Spinal cord (tissue), 10 donors: ENCODE measurements around the gene SERPINE1. TPM values are rescaled to one million over a fixed set of nuclear protein-coding genes. Genes with fewer than 3 reads are reported as not detected.
"Not testable (repeated sequence)": the region's sequence is repeated elsewhere in the genome, so short reads cannot be mapped to it uniquely, and the experiment has no call there.

ENCODE experiments used
- DNase-seq, 6 donors: peaks; one replicate each; pipeline versions ENCODE4 v3.0.0 to v3.0.0-alpha.2; 2013 to 2015; ENCODE audit warnings: low spot score in 6 of 6, low read depth in 4 of 6
- H3K27ac ChIP-seq: one replicate; pipeline ENCODE4 v1.5.1; 2013; ENCODE audit warnings: low read depth, low read length, control low read depth
- H3K27me3 ChIP-seq: one replicate; pipeline ENCODE4 v1.6.1; 2013; ENCODE audit warnings: low read length; ENCODE audit not compliant: control insufficient read depth, insufficient read depth
- H3K36me3 ChIP-seq: one replicate; pipeline ENCODE4 v1.6.1; 2013; ENCODE audit warnings: low read length; ENCODE audit not compliant: control insufficient read depth, insufficient read depth
- H3K4me1 ChIP-seq: one replicate; pipeline ENCODE4 v1.6.1; 2013; ENCODE audit warnings: low read length; ENCODE audit not compliant: control insufficient read depth, insufficient read depth
- H3K4me3 ChIP-seq: one replicate; pipeline ENCODE4 v1.5.1; 2013; ENCODE audit warnings: low read depth, low read length, control low read depth
- H3K9me3 ChIP-seq: one replicate; pipeline ENCODE4 v1.6.1; 2013; ENCODE audit warnings: low read length; ENCODE audit not compliant: control insufficient read depth, insufficient read depth
- WGBS: methylation state at CpG from one replicate; pipeline ENCODE4 v1.1.5; 2013; ENCODE audit warnings: missing lambda C conversion rate; ENCODE audit not compliant: insufficient coverage; 5-methylcytosine and 5-hydroxymethylcytosine counted together
- polyA plus RNA-seq, 2 donors: library from polyadenylated mRNA; unstranded; fragments of 120-200 nt; gene quantifications; one replicate each; pipeline ENCODE4 v1.2.1, GENCODE V29; 2013; ENCODE audit not compliant: insufficient read length in 2 of 2
- total RNA-seq, 2 donors: library from RNA; depleted of rRNA in 1 of 2; stranded (reverse); fragments of 120-200 nt in 1 of 2; fragments of >200 nt in 1 of 2; gene quantifications; one replicate each; pipeline versions ENCODE4 v1.2.3 to v1.2.4, GENCODE V29; 2013 to 2014
- donor health status: healthy.

The SERPINE1 gene
- total and polyA plus RNA-seq, 4 donors, result 1.9 to 4.8 (median 2.0) TPM

DNA sequence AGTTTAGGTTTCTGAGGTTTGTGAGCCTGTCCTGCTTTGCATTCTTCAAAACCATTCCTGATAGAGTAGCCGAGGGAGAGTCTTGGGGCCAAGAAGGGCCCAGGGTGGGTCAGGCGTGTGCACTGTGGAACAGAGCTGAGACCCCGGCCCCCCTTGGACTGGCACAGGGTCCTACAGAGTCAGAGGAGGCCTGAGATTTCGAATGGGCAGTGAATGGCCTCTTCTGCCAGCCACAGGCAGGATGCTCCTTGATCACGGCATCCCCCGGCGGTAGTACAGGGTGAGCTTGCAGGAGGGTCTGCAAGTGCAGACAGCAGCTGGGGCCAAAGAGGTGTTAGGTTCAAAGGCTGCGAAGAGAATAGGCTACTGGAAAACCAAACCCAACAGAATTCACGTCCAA is 37.0 kb upstream of the SERPINE1 start:
- no peaks in the 10 kb centered on the region for H3K9me3 ChIP-seq
- H3K4me1 ChIP-seq, result no peaks in the 10 kb centered on the region
- H3K27ac ChIP-seq, result no peak overlapping the region
- peaks cover 27% of the 10 kb centered on the region for H3K36me3 ChIP-seq
- 93% methylated on average over 9 of the region's 9 CpGs for WGBS
- no peaks in the 10 kb centered on the region for H3K27me3 ChIP-seq
- no peak overlapping the region for H3K4me3 ChIP-seq
- DNase-seq, result no peak

DNA sequence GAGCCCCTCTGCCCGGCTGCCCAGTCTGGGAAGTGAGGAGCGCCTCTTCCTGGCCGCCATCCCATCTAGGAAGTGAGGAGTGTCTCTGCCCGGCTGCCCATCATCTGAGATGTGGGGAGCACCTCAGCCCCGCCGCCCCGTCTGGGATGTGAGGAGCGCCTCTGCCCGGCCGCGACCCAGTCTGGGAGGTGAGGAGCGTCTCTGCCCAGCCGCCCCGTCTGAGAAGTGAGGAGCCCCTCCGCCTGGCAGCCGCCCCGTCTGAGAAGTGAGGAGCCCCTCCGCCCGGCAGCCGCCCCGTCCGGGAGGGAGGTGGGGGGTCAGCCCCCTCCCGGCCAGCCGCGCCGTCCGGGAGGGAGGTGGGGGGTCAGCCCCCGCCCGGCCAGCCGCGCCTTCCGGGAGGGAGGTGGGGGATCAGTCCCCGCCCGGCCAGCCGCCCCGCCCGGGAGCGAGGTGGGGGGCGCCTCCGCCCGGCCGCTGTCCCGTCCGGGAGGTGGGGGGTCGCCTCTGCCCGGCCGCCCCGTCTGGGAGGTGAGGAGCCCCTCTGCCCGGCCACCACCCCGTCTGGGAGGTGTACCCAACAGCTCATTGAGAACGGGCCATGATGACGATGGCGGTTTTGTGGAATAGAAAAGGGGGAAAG is 34.5 kb upstream of the SERPINE1 start:
- not testable (repeated sequence) for DNase-seq, H3K27me3 ChIP-seq, H3K4me1 ChIP-seq, H3K9me3 ChIP-seq, H3K4me3 ChIP-seq, H3K27ac ChIP-seq
- 96% methylated on average over 24 of the region's 53 CpGs for WGBS
- H3K36me3 ChIP-seq, result peaks cover 22% of the 10 kb centered on the region

- Histone ChIP-seq H3K4me1 (no peaks in the 10 kb centered on the region), H3K27me3 (no peaks in the 10 kb centered on the region), H3K4me3 (no peak overlapping the region), H3K27ac (no peak overlapping the region), H3K36me3 (peaks cover 6% of the 10 kb centered on the region), H3K9me3 (no peaks in the 10 kb centered on the region)
- DNase-seq, result peak in 1 of 6 donors; percentile 7
- WGBS, result 92% methylated on average over 2 of the region's 4 CpGs
Measured at GRCh38 chr7:101093906-101094305, 33.0 kb upstream of the SERPINE1 start.

- H3K36me3 ChIP-seq, result peaks cover 2% of the 10 kb centered on the region
- H3K9me3 ChIP-seq, result no peaks in the 10 kb centered on the region
- H3K27me3 ChIP-seq, result no peaks in the 10 kb centered on the region
- WGBS, result 23% methylated on average over 5 of the region's 9 CpGs
- no peak for DNase-seq
- H3K4me1 ChIP-seq, result no peaks in the 10 kb centered on the region
- H3K4me3 ChIP-seq, result no peak overlapping the region
- no peak overlapping the region for H3K27ac ChIP-seq
Measured at GRCh38 chr7:101094376-101094775, 32.5 kb upstream of the SERPINE1 start.

- Histone ChIP-seq H3K27me3 (no peaks in the 10 kb centered on the region), H3K27ac (no peak overlapping the region), H3K4me3 (no peak overlapping the region), H3K4me1 (peaks cover 1% of the 10 kb centered on the region), H3K36me3 (no peaks in the 10 kb centered on the region), H3K9me3 (no peaks in the 10 kb centered on the region)
- DNase-seq, result peak in 1 of 6 donors; percentile 12
- WGBS, result 32% methylated on average over 9 of the region's 12 CpGs
Measured at GRCh38 chr7:101094791-101095375, 32.0 kb upstream of the SERPINE1 start.

DNA sequence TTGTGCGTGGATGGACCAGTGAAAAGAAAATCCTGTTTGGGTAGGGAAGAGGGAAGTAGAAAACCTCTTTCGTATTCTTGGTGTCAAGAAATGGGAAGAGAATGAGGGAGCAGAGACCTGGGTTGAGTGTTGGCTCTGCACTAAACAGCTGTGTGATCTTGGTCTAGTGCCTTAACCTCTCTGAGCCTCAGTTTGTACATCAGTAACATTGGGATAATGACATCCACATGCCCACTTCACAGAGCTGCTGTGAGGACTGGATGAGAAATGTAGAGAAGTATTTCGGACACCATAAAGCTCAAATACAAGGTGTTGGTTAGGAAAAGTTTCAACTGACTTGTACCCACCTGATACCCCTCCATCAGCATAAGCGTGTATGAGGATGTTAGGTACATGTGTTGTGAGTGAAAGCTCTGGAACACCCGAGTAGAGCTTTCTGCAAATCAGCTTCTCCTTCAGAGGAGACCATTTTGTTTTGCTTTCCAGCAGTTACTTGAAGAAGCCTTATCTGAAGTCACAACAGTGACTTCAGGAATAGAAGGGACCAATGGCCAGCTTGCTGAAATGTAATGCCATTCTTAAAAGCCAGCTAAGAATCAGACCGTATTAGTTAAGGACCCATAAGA is 30.5 kb upstream of the SERPINE1 start:
- no peak overlapping the region for H3K27ac ChIP-seq
- H3K27me3 ChIP-seq, result no peaks in the 10 kb centered on the region
- no peaks in the 10 kb centered on the region for H3K36me3 ChIP-seq
- H3K4me3 ChIP-seq, result no peak overlapping the region
- H3K4me1 ChIP-seq, result peaks cover 9% of the 10 kb centered on the region
- H3K9me3 ChIP-seq, result no peaks in the 10 kb centered on the region
- DNase-seq, result no peak
- WGBS, result 72% methylated on average over 3 of the region's 6 CpGs

DNA sequence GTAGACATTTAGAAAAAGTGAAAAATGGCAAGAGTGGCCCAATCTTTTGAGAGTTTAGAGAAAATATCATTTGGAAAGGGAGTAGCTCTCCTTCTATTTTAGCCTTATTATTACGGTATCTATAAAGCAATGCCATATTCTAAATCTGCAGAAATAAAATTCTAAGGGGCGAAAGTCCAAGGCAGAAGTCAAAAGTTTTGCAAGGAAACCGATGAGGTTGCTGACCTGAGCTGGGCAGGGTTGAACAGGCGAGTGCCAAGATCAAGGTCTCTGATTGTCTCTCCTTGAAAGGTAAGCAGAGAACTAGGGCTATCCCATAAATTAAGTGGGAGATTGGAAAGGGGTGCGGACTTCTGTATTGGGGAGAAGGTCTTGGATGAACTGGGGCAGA is 30.0 kb upstream of the SERPINE1 start:
- Histone ChIP-seq H3K4me1 (peaks cover 9% of the 10 kb centered on the region), H3K36me3 (no peaks in the 10 kb centered on the region), H3K4me3 (no peak overlapping the region), H3K27ac (no peak overlapping the region), H3K27me3 (no peaks in the 10 kb centered on the region), H3K9me3 (no peaks in the 10 kb centered on the region)
- 91% methylated on average over 4 of the region's 5 CpGs for WGBS
- DNase-seq, result no peak

DNA sequence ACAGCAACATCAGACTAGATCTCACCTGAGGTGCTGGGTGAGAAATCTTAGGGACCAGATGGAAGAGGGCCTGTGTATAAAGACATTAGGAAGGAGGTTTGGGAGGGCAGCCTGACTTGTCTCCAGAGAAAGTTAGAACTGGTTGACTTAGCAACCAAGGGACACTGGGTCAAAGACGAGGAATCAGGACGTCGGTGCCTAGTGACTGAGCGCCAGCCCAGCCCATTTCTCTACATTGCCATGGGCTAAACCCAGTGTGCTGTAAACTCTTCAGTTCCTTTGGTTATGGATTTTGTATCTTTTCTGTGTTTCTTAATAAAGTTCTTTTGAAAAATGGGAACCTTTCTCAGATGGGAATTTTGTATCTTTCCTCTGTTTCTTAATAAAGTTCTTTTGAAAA is 29.3 kb upstream of the SERPINE1 start:
- H3K9me3 ChIP-seq, result no peaks in the 10 kb centered on the region
- no CpG with 5 or more reads among the region's 4 CpGs for WGBS
- peaks cover 9% of the 10 kb centered on the region for H3K4me1 ChIP-seq
- H3K27me3 ChIP-seq, result no peaks in the 10 kb centered on the region
- H3K4me3 ChIP-seq, result no peak overlapping the region
- no peak for DNase-seq
- no peak overlapping the region for H3K27ac ChIP-seq
- H3K36me3 ChIP-seq, result no peaks in the 10 kb centered on the region

- Histone ChIP-seq H3K4me3 (no peak overlapping the region), H3K27ac (no peak overlapping the region), H3K9me3 (no peaks in the 10 kb centered on the region), H3K27me3 (no peaks in the 10 kb centered on the region), H3K36me3 (no peaks in the 10 kb centered on the region), H3K4me1 (peaks cover 9% of the 10 kb centered on the region)
- 27% methylated on average over 19 of the region's 26 CpGs for WGBS
- DNase-seq, result peak in 2 of 6 donors; percentile 64 to 67
Measured at GRCh38 chr7:101099969-101100781, 26.7 kb upstream of the SERPINE1 start.
